Measurements from ENCODE around the gene CFAP92.

- no peak for TF ChIP-seq POLR2AphosphoS5 (IDR thresholded peaks at IDR 0.05; ENCODE audit: insufficient read depth, low read depth, low read length)
- TF ChIP-seq EZH2 (IDR thresholded peaks at IDR 0.05; ENCODE audit: borderline replicate concordance, low read depth, low read length, severe bottlenecking) = no peak
These were observed 118.2 kb downstream of the CFAP92 start for GRCh38 chr3:128875556-128876120.
